HG02970 (cell line): ENCODE results near the gene MEAF6.

Experiments used
- ATAC-seq: cut with Tn5 transposase; IDR thresholded peaks from one replicate; pipeline ENCODE4 v1.9.1; 2021; ENCODE audit warnings: mild to moderate bottlenecking, moderate library complexity, moderate number of reproducible peaks; ENCODE audit not compliant: unreplicated experiment, low FRiP score

Gene MEAF6

GRCh38 chr1:37446874-37447273 is 67.7 kb downstream of the MEAF6 start:
- no peak for ATAC-seq

DNA sequence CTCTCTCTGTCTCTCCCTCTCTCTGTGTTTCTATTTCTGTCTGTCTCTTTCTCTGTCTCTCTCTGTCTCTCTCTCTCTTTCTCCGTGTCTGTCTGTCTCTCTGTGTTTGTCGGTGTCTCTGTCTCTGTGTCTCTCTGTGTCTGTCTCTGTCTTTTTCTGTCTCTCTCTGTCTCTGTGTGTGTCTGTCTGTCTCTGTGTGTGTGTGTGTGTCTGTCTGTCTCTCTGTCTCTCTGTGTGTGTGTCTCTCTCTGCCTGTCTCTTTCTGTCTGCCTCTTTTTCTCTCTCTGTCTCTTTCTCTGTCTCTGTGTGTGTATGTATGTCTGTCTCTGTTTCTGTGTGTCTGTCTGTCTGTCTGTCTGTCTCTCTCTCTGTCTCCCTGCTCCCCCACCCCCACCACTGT is 71.9 kb downstream of the MEAF6 start:
- ATAC-seq: no peak
